Measurements from ENCODE around the gene PRMT6. TPM values are rescaled to one million over a fixed set of nuclear protein-coding genes. Genes with fewer than 3 reads are reported as not detected.
"Not testable (repeated sequence)": the region's sequence is repeated elsewhere in the genome, so short reads cannot be mapped to it uniquely, and the experiment has no call there.

Gene PRMT6
- total and polyA plus RNA-seq, 2 experiments from 2014 or later: 24.0 to 25.9 TPM

DNA sequence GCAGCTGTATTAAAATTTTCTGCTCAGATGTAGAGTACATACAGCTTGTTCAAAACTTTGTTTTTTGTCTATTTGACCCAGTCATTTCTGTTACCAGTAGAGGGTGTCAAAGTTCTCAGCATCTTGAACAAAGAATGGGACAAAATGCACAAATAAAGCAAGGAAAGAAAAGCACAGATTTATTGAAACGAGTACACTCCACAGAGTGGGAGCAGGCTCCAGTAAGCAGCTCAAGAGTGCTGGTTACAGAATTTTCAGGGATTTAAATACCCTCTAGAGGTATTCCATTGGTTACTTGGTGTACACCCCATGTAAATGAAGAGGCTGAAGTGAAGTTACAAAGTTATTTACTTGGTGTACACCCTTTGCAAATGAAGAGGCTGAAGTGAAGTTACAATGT lies 8.9 kb upstream of the PRMT6 start:
- H3F3A ChIP-seq (ENCODE audit: insufficient read depth): no peaks in the 10 kb centered on the region
- TF ChIP-seq EZH2 (IDR thresholded peaks at IDR 0.05; ENCODE audit: insufficient read depth, poor library complexity, severe bottlenecking): no peak
- TF ChIP-seq EZH2phosphoT487 (IDR thresholded peaks at IDR 0.05; ENCODE audit: insufficient read depth, low read depth): no peak
- 33 to 43% methylated on average over 1 of the region's 1 CpG for WGBS, 2 experiments (ENCODE audit: low coverage in 1 of 2, low lambda C conversion rate in 2 of 2, missing lambda C conversion rate in 2 of 2)
- in situ Hi-C loops (cut with MboI): no loop called here
- H3K9ac ChIP-seq: no peak overlapping the region
- H3K4me2 ChIP-seq (ENCODE audit: unreplicated experiment): no peak overlapping the region
- H4K20me1 ChIP-seq (ENCODE audit: insufficient read depth): no peaks in the 10 kb centered on the region
- H3K27ac ChIP-seq: no peak overlapping the region
- no peaks in the 10 kb centered on the region for H3K9me3 ChIP-seq (ENCODE audit: low read depth)
- H2AFZ ChIP-seq: peak overlapping the region; percentile 8; the same call in 1 of the 2 replicates
- no peaks in the 10 kb centered on the region for H3K9me2 ChIP-seq (ENCODE audit: insufficient read depth)
- H3K36me3 ChIP-seq (ENCODE audit: low read depth): no peaks in the 10 kb centered on the region
- no peak for DNase-seq
- no peak overlapping the region for H3K4me3 ChIP-seq
- H3K4me1 ChIP-seq (ENCODE audit: insufficient read depth): no peaks in the 10 kb centered on the region
- H3K79me2 ChIP-seq (ENCODE audit: insufficient read depth): no peaks in the 10 kb centered on the region
- no peaks in the 10 kb centered on the region for H3K27me3 ChIP-seq (replicated peaks; ENCODE audit: insufficient read depth)

DNA sequence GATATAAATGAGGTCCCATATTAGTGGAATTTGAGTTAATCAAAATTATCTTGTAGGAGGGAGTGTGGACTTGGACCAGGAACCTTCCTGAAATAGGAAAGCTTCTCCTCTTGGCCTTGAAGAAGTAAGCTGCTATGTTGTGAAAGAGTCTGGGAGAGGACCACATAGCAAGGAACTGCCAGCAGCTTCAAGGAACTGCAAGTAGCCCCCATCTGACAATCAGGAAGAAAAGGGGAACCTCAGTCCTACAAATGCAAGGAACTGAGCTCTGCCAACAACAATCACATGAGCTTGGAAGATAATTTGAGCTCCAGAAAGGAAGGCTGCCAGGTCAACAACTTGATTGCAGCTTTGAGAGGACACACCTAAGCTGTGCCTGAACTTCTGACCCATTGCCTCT lies 8.2 kb upstream of the PRMT6 start:
- no peak overlapping the region for H3K9ac ChIP-seq

DNA sequence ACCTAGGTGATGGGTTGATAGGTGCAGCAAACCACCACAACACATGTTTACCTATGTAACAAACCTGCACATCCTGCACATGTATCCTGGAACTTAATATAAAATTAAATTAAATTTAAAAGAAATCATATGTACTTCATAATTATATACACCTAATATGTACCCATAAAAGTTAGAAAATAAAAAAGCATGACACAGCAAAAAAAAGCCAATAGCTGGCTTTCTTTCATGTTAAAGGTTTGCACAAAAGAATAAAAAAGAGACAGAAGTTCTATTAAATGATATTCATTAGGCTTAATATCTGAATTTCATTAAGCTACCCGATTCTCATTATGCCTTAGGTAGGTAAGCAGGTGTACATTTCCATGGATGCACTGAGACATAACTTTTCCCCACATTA lies 5.2 kb upstream of the PRMT6 start:
- WGBS, 2 experiments (ENCODE audit: low coverage in 1 of 2, low lambda C conversion rate in 2 of 2, missing lambda C conversion rate in 2 of 2): 65 to 74% methylated on average over 1 of the region's 1 CpG
- no peaks in the 10 kb centered on the region for H3K9me3 ChIP-seq (ENCODE audit: low read depth)
- H3K36me3 ChIP-seq (ENCODE audit: low read depth): no peaks in the 10 kb centered on the region
- no peaks in the 10 kb centered on the region for H3K9me2 ChIP-seq (ENCODE audit: insufficient read depth)
- no peaks in the 10 kb centered on the region for H3K79me2 ChIP-seq (ENCODE audit: insufficient read depth)
- DNase-seq: no peak
- H2AFZ ChIP-seq: no peak overlapping the region
- in situ Hi-C loops (cut with MboI): no loop called here
- no peak overlapping the region for H3K9ac ChIP-seq
- H3K27ac ChIP-seq: no peak overlapping the region
- no peak overlapping the region for H3K4me3 ChIP-seq
- H3K4me2 ChIP-seq (ENCODE audit: unreplicated experiment): no peak overlapping the region
- no peaks in the 10 kb centered on the region for H3F3A ChIP-seq (ENCODE audit: insufficient read depth)
- TF ChIP-seq EZH2 (IDR thresholded peaks at IDR 0.05; ENCODE audit: insufficient read depth, poor library complexity, severe bottlenecking) (no peak), EZH2phosphoT487 (IDR thresholded peaks at IDR 0.05; ENCODE audit: insufficient read depth, low read depth) (no peak)
- H3K27me3 ChIP-seq (replicated peaks; ENCODE audit: insufficient read depth): no peaks in the 10 kb centered on the region
- H4K20me1 ChIP-seq (ENCODE audit: insufficient read depth): no peaks in the 10 kb centered on the region
- H3K4me1 ChIP-seq (ENCODE audit: insufficient read depth): no peaks in the 10 kb centered on the region

More for the DNA sequence above, 8.2 kb upstream of the PRMT6 start:
- in situ Hi-C loops (cut with MboI): no loop called here
- no peak for TF ChIP-seq EZH2 (IDR thresholded peaks at IDR 0.05; ENCODE audit: insufficient read depth, poor library complexity, severe bottlenecking)
- no peak for TF ChIP-seq EZH2phosphoT487 (IDR thresholded peaks at IDR 0.05; ENCODE audit: insufficient read depth, low read depth)
- Histone ChIP-seq H3K4me3 (no peak overlapping the region), H3K79me2 (ENCODE audit: insufficient read depth) (no peaks in the 10 kb centered on the region), H3K36me3 (ENCODE audit: low read depth) (no peaks in the 10 kb centered on the region), H3K4me2 (ENCODE audit: unreplicated experiment) (no peak overlapping the region), H3F3A (ENCODE audit: insufficient read depth) (no peaks in the 10 kb centered on the region), H2AFZ (no peak overlapping the region), H4K20me1 (ENCODE audit: insufficient read depth) (no peaks in the 10 kb centered on the region), H3K9me3 (ENCODE audit: low read depth) (no peaks in the 10 kb centered on the region), H3K27me3 (replicated peaks; ENCODE audit: insufficient read depth) (no peaks in the 10 kb centered on the region), H3K27ac (no peak overlapping the region), H3K9me2 (ENCODE audit: insufficient read depth) (no peaks in the 10 kb centered on the region), H3K4me1 (ENCODE audit: insufficient read depth) (no peaks in the 10 kb centered on the region)
- DNase-seq: no peak

DNA sequence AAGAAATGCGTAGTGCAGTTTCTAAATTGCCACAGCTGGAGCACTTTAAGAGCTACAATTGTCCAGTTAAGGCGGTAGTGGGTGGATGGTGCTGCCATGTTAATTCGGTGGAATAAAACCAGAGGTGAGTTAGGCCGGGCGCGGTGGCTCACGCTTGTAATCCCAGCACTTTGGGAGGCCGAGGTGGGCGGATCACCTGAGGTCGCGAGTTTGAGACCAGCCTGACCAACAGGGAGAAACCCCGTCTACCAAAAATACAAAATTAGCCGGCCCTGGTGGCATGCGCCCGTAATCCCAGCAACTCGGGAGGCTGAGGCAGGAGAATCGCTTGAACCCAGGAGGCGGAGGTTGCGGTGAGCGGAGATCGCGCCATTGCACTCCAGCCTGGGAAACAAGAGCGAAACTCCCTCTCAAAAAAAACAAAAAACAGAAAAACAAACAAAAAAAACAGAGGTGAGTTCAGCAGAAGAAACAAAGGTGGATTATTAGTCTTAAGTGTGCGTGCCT lies 502 bp upstream of the PRMT6 start:
- Histone ChIP-seq H3K79me2 (ENCODE audit: insufficient read depth) (peaks cover 26% of the 10 kb centered on the region), H3K9ac (peak overlapping the region; percentile 75), H3K4me3 (peak overlapping the region; percentile 91), H2AFZ (peak overlapping the region; percentile 97), H3K4me2 (ENCODE audit: unreplicated experiment) (peak overlapping the region; percentile 81)
- H3K9me3 ChIP-seq (ENCODE audit: low read depth); in situ Hi-C loops (cut with MboI); H4K20me1 ChIP-seq (ENCODE audit: insufficient read depth); H3K27me3 ChIP-seq (replicated peaks; ENCODE audit: insufficient read depth); DNase-seq; H3K9me2 ChIP-seq (ENCODE audit: insufficient read depth); H3K36me3 ChIP-seq (ENCODE audit: low read depth); H3K27ac ChIP-seq; H3K4me1 ChIP-seq (ENCODE audit: insufficient read depth); H3F3A ChIP-seq (ENCODE audit: insufficient read depth): not testable (repeated sequence)
- 91 to 92% methylated on average over 22 to 24 of the region's 24 CpGs for WGBS, 2 experiments (ENCODE audit: low coverage in 1 of 2, low lambda C conversion rate in 2 of 2, missing lambda C conversion rate in 2 of 2)

All from GM23248 (cell line).